Panc1 (cell line): ENCODE results near the gene DDX1. TPM values are rescaled to one million over a fixed set of nuclear protein-coding genes. Genes with fewer than 3 reads are reported as not detected.

Experiments
- ATAC-seq: fragments of 200-7000 bp; cut with Tn5 transposase; 2 replicates; pipeline ENCODE4 v1.9.1; 2020; ENCODE audit warnings: mild to moderate bottlenecking, moderate library complexity
- BruUV-seq: library from RNA; stranded (reverse); fragments of 400-500 nt; replicated peaks from 2 replicates; lab custom pipeline; 2021; lab: Mats Ljungman, UMichigan
- CTCF ChIA-PET: fragments of 300-600 bp; sonication (Branson Sonifier 250); formaldehyde crosslinking; loops from one replicate; lab custom pipeline; 2022; ENCODE audit warnings: antibody characterized with exemption; lab: Charles Lee
- POLR2A ChIA-PET: fragments of 300-600 bp; sonication (Branson Sonifier 250); formaldehyde crosslinking; loops from one replicate; lab custom pipeline; 2022; ENCODE audit warnings: antibody characterized with exemption; lab: Charles Lee
- DNase-seq: peaks from one replicate; pipeline ENCODE4 v3.0.0-alpha.2; 2010; ENCODE audit warnings: low read depth, low spot score
- H3K27ac ChIP-seq: 2 replicates; pipeline ENCODE4 v1.5.1; 2011; ENCODE audit warnings: mild to moderate bottlenecking, low read length, inconsistent platforms
- H3K27me3 ChIP-seq: fragments of 200-500 bp; sonication (Bioruptor generic); 2 replicates; pipeline ENCODE4 v1.6.0; 2014; ENCODE audit warnings: low read length, inconsistent platforms; ENCODE audit not compliant: control insufficient read depth, insufficient read depth
- H3K36me3 ChIP-seq: fragments of 200-500 bp; sonication (Bioruptor generic); 2 replicates; pipeline ENCODE4 v1.5.1; 2014; ENCODE audit warnings: inconsistent platforms, mild to moderate bottlenecking, low read length, moderate library complexity; ENCODE audit not compliant: control insufficient read depth, insufficient read depth
- H3K4me1 ChIP-seq: 2 replicates; pipeline ENCODE4 v1.5.1; 2011; ENCODE audit warnings: inconsistent platforms, mild to moderate bottlenecking, low read length, moderate library complexity; ENCODE audit not compliant: control insufficient read depth, insufficient read depth
- H3K4me3 ChIP-seq, 2 experiments: 2 replicates each; pipeline ENCODE4 v1.5.1; 2011 to 2012; ENCODE audit warnings: low read depth in 2 of 2, low read length in 2 of 2, mild to moderate bottlenecking in 2 of 2, inconsistent platforms in 1 of 2, moderate library complexity in 1 of 2
- H3K9me3 ChIP-seq: fragments of 200-500 bp; sonication (Bioruptor generic); 2 replicates; pipeline ENCODE4 v1.5.1; 2014; ENCODE audit warnings: low read depth, mild to moderate bottlenecking, inconsistent platforms, low read length, moderate library complexity; ENCODE audit not compliant: control insufficient read depth, insufficient read depth
- POLR2AphosphoS5 ChIP-seq: IDR thresholded peaks from 2 replicates; pipeline ENCODE4 v1.6.1; 2012; ENCODE audit warnings: mild to moderate bottlenecking, low read depth, low read length, moderate library complexity
- SIN3A ChIP-seq: IDR thresholded peaks from 2 replicates; pipeline ENCODE4 v1.6.1; 2012; ENCODE audit warnings: low read depth, mild to moderate bottlenecking, low read length, moderate library complexity, borderline replicate concordance; ENCODE audit not compliant: insufficient read depth
- TCF7L2 ChIP-seq: IDR thresholded peaks from 2 replicates; pipeline ENCODE4 v1.6.1; 2011; ENCODE audit warnings: mild to moderate bottlenecking, low read depth, low read length, inconsistent platforms
- in situ Hi-C: cut with HindIII; loops from 2 replicates; pipeline ENCODE4 v1.10.0; 2016; ENCODE audit warnings: low sequenced_read_pairs, low pct_unique_long_range_greater_than_20kb
- intact Hi-C: fragments of 100-400 bp; cut with micrococcal nuclease; formaldehyde crosslinking; loops from one replicate; pipeline ENCODE4 v1.10.0; 2022; ENCODE audit not compliant: unreplicated experiment
- total RNA-seq: library from RNA; stranded (reverse); gene quantifications from one replicate; pipeline ENCODE4 v1.2.1, GENCODE V29; 2021; ENCODE audit not compliant: unreplicated experiment
- TF ChIP-seq, protein P1 (sequence below), 2 experiments: IDR thresholded peaks; 2 replicates each; pipeline ENCODE4 v1.6.1; 2011 to 2012; ENCODE audit warnings: low read depth in 2 of 2, control low read depth in 1 of 2, low read length in 1 of 2, mild to moderate bottlenecking in 1 of 2, moderate library complexity in 1 of 2; ENCODE audit not compliant: insufficient read depth in 1 of 2
- TF ChIP-seq, protein P2 (sequence below): fragments of 450-650 bp; IDR thresholded peaks from 2 replicates; pipeline ENCODE4 v1.5.1; 2017; ENCODE audit warnings: mild to moderate bottlenecking

DDX1 gene
- total RNA-seq, 1 experiment from 2014 or later, result 102 TPM

DNA sequence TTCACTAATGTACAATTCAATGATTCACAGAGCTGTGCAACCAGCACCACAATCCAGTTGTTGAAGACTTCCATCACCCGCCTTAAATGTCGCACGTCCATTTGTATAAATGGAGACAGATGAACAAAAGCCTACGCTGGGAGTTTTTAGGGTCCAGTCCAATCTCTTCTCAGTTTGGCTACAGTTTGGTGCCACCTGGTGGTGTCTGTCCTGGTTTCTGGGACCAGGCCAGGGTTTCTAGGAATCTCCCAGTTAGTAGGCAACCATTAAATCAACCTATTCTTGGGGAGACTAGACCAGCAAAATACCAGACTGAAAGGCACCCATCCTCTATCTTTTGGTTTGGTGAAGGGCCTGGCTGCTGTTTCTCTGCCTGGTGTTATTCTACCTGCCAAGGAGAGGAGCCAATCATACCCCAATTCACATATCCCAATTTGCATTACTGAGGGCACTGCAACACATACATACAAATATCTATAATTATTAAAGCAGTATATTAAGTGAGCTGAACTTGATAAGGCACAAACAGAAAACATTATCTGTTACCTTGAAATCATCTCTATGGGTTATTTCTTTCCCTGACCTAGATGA lies 3.2 kb upstream of the DDX1 start:
- H3K9me3 ChIP-seq, result no peaks in the 10 kb centered on the region
- no peak for TF ChIP-seq TCF7L2
- TF ChIP-seq, protein P1, sequence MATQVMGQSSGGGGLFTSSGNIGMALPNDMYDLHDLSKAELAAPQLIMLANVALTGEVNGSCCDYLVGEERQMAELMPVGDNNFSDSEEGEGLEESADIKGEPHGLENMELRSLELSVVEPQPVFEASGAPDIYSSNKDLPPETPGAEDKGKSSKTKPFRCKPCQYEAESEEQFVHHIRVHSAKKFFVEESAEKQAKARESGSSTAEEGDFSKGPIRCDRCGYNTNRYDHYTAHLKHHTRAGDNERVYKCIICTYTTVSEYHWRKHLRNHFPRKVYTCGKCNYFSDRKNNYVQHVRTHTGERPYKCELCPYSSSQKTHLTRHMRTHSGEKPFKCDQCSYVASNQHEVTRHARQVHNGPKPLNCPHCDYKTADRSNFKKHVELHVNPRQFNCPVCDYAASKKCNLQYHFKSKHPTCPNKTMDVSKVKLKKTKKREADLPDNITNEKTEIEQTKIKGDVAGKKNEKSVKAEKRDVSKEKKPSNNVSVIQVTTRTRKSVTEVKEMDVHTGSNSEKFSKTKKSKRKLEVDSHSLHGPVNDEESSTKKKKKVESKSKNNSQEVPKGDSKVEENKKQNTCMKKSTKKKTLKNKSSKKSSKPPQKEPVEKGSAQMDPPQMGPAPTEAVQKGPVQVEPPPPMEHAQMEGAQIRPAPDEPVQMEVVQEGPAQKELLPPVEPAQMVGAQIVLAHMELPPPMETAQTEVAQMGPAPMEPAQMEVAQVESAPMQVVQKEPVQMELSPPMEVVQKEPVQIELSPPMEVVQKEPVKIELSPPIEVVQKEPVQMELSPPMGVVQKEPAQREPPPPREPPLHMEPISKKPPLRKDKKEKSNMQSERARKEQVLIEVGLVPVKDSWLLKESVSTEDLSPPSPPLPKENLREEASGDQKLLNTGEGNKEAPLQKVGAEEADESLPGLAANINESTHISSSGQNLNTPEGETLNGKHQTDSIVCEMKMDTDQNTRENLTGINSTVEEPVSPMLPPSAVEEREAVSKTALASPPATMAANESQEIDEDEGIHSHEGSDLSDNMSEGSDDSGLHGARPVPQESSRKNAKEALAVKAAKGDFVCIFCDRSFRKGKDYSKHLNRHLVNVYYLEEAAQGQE (IDR thresholded peaks at IDR 0.05; ENCODE audit: insufficient read depth in 1 of 2, low read depth in 2 of 2, low read length in 1 of 2), result no peak
- TF ChIP-seq, protein P2, sequence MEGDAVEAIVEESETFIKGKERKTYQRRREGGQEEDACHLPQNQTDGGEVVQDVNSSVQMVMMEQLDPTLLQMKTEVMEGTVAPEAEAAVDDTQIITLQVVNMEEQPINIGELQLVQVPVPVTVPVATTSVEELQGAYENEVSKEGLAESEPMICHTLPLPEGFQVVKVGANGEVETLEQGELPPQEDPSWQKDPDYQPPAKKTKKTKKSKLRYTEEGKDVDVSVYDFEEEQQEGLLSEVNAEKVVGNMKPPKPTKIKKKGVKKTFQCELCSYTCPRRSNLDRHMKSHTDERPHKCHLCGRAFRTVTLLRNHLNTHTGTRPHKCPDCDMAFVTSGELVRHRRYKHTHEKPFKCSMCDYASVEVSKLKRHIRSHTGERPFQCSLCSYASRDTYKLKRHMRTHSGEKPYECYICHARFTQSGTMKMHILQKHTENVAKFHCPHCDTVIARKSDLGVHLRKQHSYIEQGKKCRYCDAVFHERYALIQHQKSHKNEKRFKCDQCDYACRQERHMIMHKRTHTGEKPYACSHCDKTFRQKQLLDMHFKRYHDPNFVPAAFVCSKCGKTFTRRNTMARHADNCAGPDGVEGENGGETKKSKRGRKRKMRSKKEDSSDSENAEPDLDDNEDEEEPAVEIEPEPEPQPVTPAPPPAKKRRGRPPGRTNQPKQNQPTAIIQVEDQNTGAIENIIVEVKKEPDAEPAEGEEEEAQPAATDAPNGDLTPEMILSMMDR, result peak; percentile 81
- H3K4me3 ChIP-seq, result no peak overlapping the region
- BruUV-seq, result no TSS peak
- H3K27ac ChIP-seq, result no peak overlapping the region
- H3K4me1 ChIP-seq, result peaks cover 7% of the 10 kb centered on the region
- intact Hi-C loops (no loop called here), in situ Hi-C loops (no loop called here)
- ATAC-seq (no peak), DNase-seq (peak; percentile 17)
- no peaks in the 10 kb centered on the region for H3K27me3 ChIP-seq
- ChIA-PET CTCF (no interaction called here), POLR2A (no interaction called here)
- no peaks in the 10 kb centered on the region for H3K36me3 ChIP-seq

DNA sequence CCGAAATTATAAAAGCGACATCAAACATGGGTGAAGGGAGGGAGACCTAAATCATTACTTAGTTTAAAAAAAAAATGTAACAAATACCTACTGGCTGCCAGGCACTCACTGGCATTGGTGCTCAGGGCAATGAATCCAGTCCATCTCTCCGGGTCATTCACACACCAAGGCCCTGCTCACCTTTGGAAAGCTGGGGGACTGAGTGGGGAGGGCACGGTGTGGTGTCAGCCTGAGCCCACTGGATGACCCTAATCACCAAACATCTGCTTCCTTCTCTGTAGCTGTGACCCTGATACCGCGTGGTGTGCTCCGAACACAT lies 336 bp upstream of the DDX1 start:
- Histone ChIP-seq H3K9me3 (no peaks in the 10 kb centered on the region), H3K4me1 (peaks cover 8% of the 10 kb centered on the region), H3K27ac (peak overlapping the region; percentile 86), H3K36me3 (peaks cover 10% of the 10 kb centered on the region; the same call in 1 of the 2 replicates), H3K27me3 (no peaks in the 10 kb centered on the region), H3K4me3 (peak overlapping the region; percentile 88 to 95)
- intact Hi-C loops, result no loop called here
- ATAC-seq (peak; percentile 79; the same call in 1 of the 2 replicates), DNase-seq (peak; percentile 33)
- POLR2A ChIA-PET, result interaction anchor here (0.5 to 0.7 kb wide), 3 partner anchors 11 to 90 kb away, joined by 3 read pairs; no protein-coding TSS in a partner anchor
- CTCF ChIA-PET, result no interaction called here
- in situ Hi-C loops, result no loop called here
- TF ChIP-seq TCF7L2 (no peak), SIN3A (no peak), POLR2AphosphoS5 (no peak)
- TF ChIP-seq, protein P2, result no peak
- TF ChIP-seq, protein P1 (IDR thresholded peaks at IDR 0.05; ENCODE audit: insufficient read depth in 1 of 2, low read depth in 2 of 2, low read length in 1 of 2), result no peak
- BruUV-seq, result no TSS peak
